HCT116 (cell line): ENCODE data around the gene CHST15.

Experiments used
- EZH2 ChIP-seq: fragments of 200-600 bp; sonication (generic); IDR thresholded peaks from 2 replicates; pipeline ENCODE4 v1.6.1; 2017; ENCODE audit warnings: antibody characterized with exemption, mixed run types
- POLR2A ChIP-seq: IDR thresholded peaks from 2 replicates; pipeline ENCODE4 v1.7.0; 2011; ENCODE audit warnings: borderline replicate concordance; ENCODE audit not compliant: insufficient read depth, insufficient read length; ENCODE audit errors: extremely low read depth
- SIN3A ChIP-seq: IDR thresholded peaks from 2 replicates; pipeline ENCODE4 v1.6.1; 2012; ENCODE audit warnings: low read depth
- TF ChIP-seq, protein P1 (sequence below): IDR thresholded peaks from 2 replicates; pipeline ENCODE4 v1.6.1; 2012

DNA sequence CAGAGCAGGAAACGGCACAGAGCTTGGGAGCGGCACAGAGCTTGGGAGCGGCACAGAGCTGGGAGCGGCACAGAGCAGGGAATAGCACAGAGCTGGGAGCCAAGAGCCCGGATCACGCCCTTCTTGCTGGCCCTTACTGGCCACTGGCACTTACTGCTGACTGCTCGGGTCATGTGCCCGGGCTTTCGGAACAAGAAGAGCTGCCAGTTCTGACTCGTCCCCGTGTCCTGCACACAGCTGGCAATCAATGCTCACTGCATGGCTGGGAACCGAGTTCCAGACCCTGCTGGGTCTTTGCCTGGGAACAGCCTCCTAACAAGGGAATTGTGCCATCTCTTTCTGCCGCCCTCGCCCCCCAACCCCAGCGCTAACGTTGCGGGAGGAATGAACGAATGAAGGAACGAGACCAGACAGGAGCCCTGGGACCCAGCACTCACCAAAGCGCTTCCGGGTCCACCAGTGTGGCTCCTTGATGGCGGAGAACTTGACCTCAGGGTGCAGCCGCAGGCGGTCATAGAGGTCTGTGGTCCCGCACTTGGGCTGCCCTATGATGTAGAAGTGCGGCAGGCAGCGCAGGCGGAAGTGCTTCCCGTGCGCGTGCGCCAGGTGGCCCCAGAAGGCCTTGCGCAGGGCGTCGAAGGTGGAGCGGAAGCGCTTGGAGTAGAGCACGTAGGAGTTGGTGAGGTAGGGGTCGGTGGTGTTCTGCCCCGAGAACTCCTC is 49.1 kb downstream of the CHST15 start:
- TF ChIP-seq, protein P1, sequence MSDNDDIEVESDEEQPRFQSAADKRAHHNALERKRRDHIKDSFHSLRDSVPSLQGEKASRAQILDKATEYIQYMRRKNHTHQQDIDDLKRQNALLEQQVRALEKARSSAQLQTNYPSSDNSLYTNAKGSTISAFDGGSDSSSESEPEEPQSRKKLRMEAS: no peak
- no peak for TF ChIP-seq SIN3A
- no peak for TF ChIP-seq POLR2A
- no peak for TF ChIP-seq EZH2
